HG03064 (cell line): Measurements from ENCODE around the gene AQP2.

ENCODE experiments used
- ATAC-seq: cut with Tn5 transposase; IDR thresholded peaks from one replicate; pipeline ENCODE4 v1.9.1; 2021; ENCODE audit warnings: low read depth; ENCODE audit not compliant: unreplicated experiment

The AQP2 gene

GRCh38 chr12:49920241-49920914 is 30.2 kb upstream of the AQP2 start:
- ATAC-seq, result no peak

DNA sequence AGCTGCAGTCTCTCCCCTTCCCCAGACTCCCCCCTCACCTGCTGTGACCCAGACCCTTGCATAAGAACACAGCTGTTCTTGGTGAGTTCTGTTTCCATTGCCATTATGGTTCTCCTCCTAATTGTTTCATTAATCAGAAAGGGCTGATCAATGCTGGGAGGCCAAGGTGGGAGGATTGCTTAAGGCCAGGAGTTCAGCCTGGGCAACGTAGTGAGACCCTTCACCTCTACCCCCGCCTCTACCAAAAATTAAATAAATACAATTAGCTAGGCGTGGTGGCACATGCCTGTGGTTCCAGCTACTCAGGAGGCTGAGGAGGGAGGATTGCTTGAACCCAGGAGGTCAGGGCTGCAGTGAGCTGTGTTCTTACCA is 29.6 kb upstream of the AQP2 start:
- no peak for ATAC-seq

- no peak for ATAC-seq
Observed at GRCh38 chr12:49921299-49921698, 29.2 kb upstream of the AQP2 start.

GRCh38 chr12:49921936-49922335 is 28.6 kb upstream of the AQP2 start:
- ATAC-seq, result no peak

DNA sequence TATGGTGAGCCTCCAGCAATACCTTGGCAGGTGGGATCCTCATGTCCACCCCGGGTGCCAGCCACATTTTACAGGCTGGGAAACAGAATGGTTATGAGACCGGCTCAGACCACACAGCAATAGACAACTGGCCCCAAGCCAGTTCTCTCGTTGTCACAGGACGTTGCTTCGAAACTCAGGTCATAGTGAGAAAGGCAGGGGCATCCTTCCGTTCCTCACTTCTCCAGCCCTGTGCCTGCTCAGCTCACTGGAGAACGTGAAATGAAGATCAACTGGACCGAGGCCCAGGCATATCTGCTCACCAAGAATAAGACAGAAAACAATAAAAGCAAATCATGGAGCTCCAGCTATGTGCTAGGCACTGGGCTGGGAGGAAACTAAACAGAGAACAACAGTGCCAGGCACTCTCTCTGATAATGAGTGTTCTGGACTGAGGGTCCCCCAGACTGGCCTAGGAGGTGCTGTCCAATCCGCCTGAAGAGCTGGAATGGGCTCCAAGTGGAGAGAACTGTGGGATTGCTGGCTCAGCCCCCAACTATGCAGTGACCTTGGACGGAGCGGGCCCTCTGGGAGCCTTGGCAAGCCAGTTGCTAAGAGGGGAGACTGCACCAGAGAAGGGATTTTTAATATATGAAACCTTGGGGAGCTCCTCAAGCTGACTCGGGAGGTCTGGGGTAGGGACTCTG is 28.0 kb upstream of the AQP2 start:
- ATAC-seq, result no peak

DNA sequence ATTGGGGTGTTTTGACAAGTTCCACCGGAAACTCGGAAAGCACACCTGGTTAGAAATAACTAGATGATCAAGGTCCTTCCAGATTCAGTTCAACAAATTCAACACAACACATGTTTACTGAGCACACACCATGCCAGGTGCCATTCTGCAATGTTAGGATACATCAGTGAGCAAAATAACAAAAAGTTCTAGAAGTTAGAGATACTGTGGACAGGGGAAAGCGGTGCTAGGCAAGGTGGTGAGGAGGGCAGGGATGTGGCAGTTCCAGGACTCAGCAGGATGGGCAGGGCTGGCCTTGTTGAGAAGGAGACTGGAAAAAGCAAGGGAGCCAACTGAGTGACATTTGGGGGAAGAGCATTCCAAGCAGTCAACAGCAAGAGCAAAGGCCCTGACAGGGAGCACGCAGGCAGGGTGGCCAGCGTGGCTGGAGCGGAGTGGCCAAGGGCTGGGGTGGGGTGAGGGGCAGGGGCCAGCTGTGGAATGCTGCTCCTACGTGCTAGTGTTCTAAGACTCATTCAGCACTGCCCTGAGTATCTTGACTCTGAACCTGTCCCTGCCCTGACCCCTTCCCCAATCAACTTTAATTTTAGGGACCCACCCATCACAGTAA is 27.4 kb upstream of the AQP2 start:
- ATAC-seq, result no peak

GRCh38 chr12:49923880-49924556 is 26.5 kb upstream of the AQP2 start:
- ATAC-seq, result no peak

GRCh38 chr12:49924628-49925246 is 25.8 kb upstream of the AQP2 start:
- no peak for ATAC-seq

GRCh38 chr12:49925433-49926204 is 24.9 kb upstream of the AQP2 start:
- no peak for ATAC-seq

GRCh38 chr12:49928471-49928870 is 22.1 kb upstream of the AQP2 start:
- no peak for ATAC-seq

GRCh38 chr12:49929581-49929980 is 21.0 kb upstream of the AQP2 start:
- ATAC-seq, result no peak

DNA sequence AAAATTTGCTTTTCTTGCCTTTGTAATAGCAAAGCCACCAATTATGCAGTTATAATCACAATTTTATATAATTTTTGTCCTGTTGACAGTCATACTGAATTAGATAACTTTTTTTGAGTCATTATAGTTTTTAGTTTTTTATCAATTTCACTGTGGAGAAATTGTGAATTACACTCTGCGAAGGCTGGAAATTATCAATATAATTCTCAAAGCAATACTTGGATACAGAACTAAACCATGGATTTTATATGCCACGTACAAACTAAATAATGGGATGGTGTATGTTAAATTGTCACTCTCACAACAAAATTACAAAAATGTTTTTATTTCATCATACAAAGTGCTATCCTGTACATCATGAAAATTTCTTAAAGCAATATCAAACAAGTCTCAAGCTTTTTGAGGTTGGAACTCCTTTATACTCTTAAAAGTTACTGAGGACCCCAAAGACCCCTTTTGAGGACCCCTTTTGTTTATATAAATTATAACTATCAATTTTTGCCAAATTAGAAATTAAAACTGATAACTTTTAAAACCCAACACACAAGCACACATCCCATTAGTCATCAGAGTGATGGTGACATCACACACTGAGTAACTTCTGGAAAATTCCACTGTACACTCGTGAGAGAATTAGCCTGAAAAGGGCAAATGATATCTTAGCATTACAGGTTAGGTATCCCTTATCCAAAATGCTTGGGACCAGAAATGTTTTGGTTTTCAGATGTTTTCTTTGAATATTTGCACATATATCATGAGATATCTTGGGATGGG is 19.8 kb upstream of the AQP2 start:
- no peak for ATAC-seq

GRCh38 chr12:49932023-49932422 is 18.5 kb upstream of the AQP2 start:
- ATAC-seq, result no peak

GRCh38 chr12:49932533-49933130 is 17.9 kb upstream of the AQP2 start:
- no peak for ATAC-seq

GRCh38 chr12:49933796-49934195 is 16.7 kb upstream of the AQP2 start:
- ATAC-seq, result no peak

DNA sequence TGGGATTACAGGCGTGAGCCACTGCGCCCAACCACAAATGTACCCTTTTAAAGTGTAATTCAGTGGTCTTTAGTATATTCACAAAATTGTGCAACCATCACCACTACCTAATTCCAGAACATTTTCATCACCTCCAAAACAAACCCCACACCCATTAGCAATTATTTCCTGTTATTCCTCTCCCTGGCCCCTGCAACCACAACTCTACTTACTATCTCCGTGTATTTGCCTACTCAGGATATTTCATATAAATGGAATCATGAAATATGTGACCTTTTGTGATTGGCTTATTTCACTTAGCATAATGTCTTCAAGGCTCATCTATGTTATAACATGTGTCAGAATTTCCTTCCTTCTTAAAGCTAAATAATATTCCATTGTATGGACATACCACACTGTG is 16.0 kb upstream of the AQP2 start:
- ATAC-seq, result no peak

GRCh38 chr12:49936925-49937324 is 13.6 kb upstream of the AQP2 start:
- ATAC-seq, result no peak

- no peak for ATAC-seq
Observed at GRCh38 chr12:49937639-49938300, 12.8 kb upstream of the AQP2 start.

DNA sequence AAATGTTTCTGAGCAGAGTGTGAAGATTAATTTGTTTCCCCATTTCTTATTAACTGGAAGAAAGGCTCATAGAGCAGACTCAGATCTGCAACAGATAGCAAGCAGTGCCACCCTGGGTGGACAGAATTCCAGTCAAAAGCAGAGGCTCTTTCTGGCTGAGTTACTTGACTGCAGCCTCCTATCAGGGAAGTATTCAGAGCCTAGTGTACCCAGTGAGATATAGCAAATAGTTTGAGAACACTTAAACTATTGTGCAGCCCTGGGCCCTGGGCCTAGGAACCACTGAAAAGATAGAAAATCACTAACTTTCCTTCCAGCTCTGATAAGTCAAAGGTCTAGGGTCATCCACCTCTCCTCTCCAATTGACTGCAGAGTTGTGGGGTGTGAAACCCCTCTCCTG is 11.2 kb upstream of the AQP2 start:
- ATAC-seq, result no peak
